GM21786 (cell line): Measurements from ENCODE around the gene GABRA6.

Source experiments
- ATAC-seq: cut with Tn5 transposase; IDR thresholded peaks from one replicate; pipeline ENCODE4 v1.9.1; 2021; ENCODE audit not compliant: unreplicated experiment

Gene GABRA6

DNA sequence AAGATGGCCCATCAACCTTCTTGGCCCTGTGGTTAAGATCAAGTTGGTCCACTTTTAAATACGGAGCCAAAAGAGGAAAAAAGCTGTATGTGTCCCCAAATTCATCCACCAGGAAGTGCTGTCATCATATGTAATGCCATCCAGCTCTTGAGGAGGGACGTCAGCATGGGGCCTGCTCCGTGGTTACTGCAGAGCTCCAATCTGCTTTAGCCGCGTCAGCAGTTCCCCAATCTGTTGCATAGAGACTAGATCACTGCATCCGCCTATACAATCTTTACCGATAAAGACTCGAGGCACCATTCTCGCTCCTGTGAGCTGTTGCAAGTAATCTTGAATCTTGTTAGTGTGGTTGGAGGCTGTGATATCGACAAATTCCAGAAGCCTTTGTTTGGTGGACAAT, 65.7 kb downstream of the GABRA6 start:
- no peak for ATAC-seq
